Skeletal muscle tissue (tissue), 5 donors: ENCODE results near the gene SPG7. TPM values are rescaled to one million over a fixed set of nuclear protein-coding genes. Genes with fewer than 3 reads are reported as not detected.

ENCODE experiments used
- H3K27ac ChIP-seq: one replicate; pipeline ENCODE4 v1.7.0; 2013; ENCODE audit warnings: mild to moderate bottlenecking, low read depth, low read length, inconsistent platforms
- H3K27me3 ChIP-seq, 3 donors: one replicate each; pipeline ENCODE4 v1.7.0; 2013; ENCODE audit warnings: low read length in 3 of 3; ENCODE audit not compliant: control insufficient read depth in 3 of 3, insufficient read depth in 3 of 3
- H3K36me3 ChIP-seq, 3 donors: one replicate each; pipeline ENCODE4 v1.7.0; 2013; ENCODE audit warnings: low read length in 3 of 3; ENCODE audit not compliant: control insufficient read depth in 3 of 3, insufficient read depth in 3 of 3
- H3K4me1 ChIP-seq, 3 donors: one replicate each; pipeline ENCODE4 v1.7.0; 2013; ENCODE audit warnings: low read length in 3 of 3, mild to moderate bottlenecking in 3 of 3; ENCODE audit not compliant: control insufficient read depth in 3 of 3, insufficient read depth in 3 of 3
- H3K4me3 ChIP-seq, 3 donors: one replicate each; pipeline ENCODE4 v1.7.0; 2013; ENCODE audit warnings: low read length in 3 of 3
- H3K9ac ChIP-seq, 3 donors: one replicate each; pipeline ENCODE4 v1.7.0; 2013; ENCODE audit warnings: low read length in 3 of 3, mild to moderate bottlenecking in 3 of 3, moderate library complexity in 2 of 3, low read depth in 1 of 3
- H3K9me3 ChIP-seq, 3 donors: one replicate each; pipeline ENCODE4 v1.7.0; 2013; ENCODE audit warnings: low read length in 3 of 3; ENCODE audit not compliant: control insufficient read depth in 3 of 3
- small RNA-seq: library from RNA; depleted of rRNA; stranded (forward); fragments of <200 nt; gene quantifications from one replicate; pipeline ENCODE3, GENCODE V24; 2014
- total RNA-seq: library from RNA; depleted of rRNA; stranded (reverse); fragments of >200 nt; gene quantifications from one replicate; pipeline ENCODE4 v1.2.3, GENCODE V29; 2014
- donor health status: Osteomylitis.

Gene SPG7
- total RNA-seq, 1 donor from 2014 or later, result 83.0 TPM

- Histone ChIP-seq H3K4me3 (no peak overlapping the region), H3K27ac (no peak overlapping the region), H3K36me3 (no peaks in the 10 kb centered on the region), H3K9me3 (no peaks in the 10 kb centered on the region), H3K4me1 (peaks cover 0 to 7% (median 3%) of the 10 kb centered on the region in 3 donors), H3K9ac (no peak overlapping the region), H3K27me3 (peaks cover 21 to 36% (median 27%) of the 10 kb centered on the region in 3 donors)
Measured at GRCh38 chr16:89602273-89602951, 94.2 kb downstream of the SPG7 start.

GRCh38 chr16:89602952-89603590, 94.9 kb downstream of the SPG7 start:
- no peak overlapping the region for H3K27ac ChIP-seq
- H3K9me3 ChIP-seq, result no peaks in the 10 kb centered on the region
- peaks cover 21 to 36% (median 28%) of the 10 kb centered on the region in 3 donors for H3K27me3 ChIP-seq
- H3K36me3 ChIP-seq, result no peaks in the 10 kb centered on the region
- H3K4me3 ChIP-seq, result no peak overlapping the region
- H3K4me1 ChIP-seq, result peaks cover 0 to 7% (median 3%) of the 10 kb centered on the region in 3 donors
- no peak overlapping the region for H3K9ac ChIP-seq

- no peak overlapping the region for H3K27ac ChIP-seq
- peaks cover 0 to 7% (median 3%) of the 10 kb centered on the region in 3 donors for H3K4me1 ChIP-seq
- no peaks in the 10 kb centered on the region for H3K9me3 ChIP-seq
- H3K9ac ChIP-seq, result no peak overlapping the region
- H3K4me3 ChIP-seq, result no peak overlapping the region
- H3K27me3 ChIP-seq, result peaks cover 17 to 35% (median 33%) of the 10 kb centered on the region in 3 donors
- no peaks in the 10 kb centered on the region for H3K36me3 ChIP-seq
Measured at GRCh38 chr16:89604764-89605163, 96.6 kb downstream of the SPG7 start.

GRCh38 chr16:89605186-89605970, 97.2 kb downstream of the SPG7 start:
- Histone ChIP-seq H3K27me3 (peaks cover 14 to 34% (median 33%) of the 10 kb centered on the region in 3 donors), H3K27ac (no peak overlapping the region), H3K36me3 (no peaks in the 10 kb centered on the region), H3K9ac (no peak overlapping the region), H3K9me3 (no peaks in the 10 kb centered on the region), H3K4me3 (no peak overlapping the region), H3K4me1 (peaks cover 0 to 7% (median 3%) of the 10 kb centered on the region in 3 donors)

- H3K4me3 ChIP-seq, result no peak overlapping the region
- no peak overlapping the region for H3K27ac ChIP-seq
- no peak overlapping the region for H3K9ac ChIP-seq
- peaks cover 12 to 37% (median 33%) of the 10 kb centered on the region in 3 donors for H3K27me3 ChIP-seq
- H3K36me3 ChIP-seq, result no peaks in the 10 kb centered on the region
- no peaks in the 10 kb centered on the region for H3K9me3 ChIP-seq
- peaks cover 0 to 7% (median 3%) of the 10 kb centered on the region in 3 donors for H3K4me1 ChIP-seq
Measured at GRCh38 chr16:89606006-89606405, 97.8 kb downstream of the SPG7 start.

Small RNA genes within 50 kb of the gene (small RNA-seq; reads per million reads assigned to genes)
- gene SNORD68, result not detected

Other genes with a start within 250 kb of the SPG7 start
- 21.4 TPM for gene ANKRD11, start 17.8 kb upstream of the SPG7 start, total RNA-seq
- gene RPL13, start 52.3 kb downstream of the SPG7 start, total RNA-seq, result 2,337 TPM
- not detected for gene CPNE7, start 67.4 kb downstream of the SPG7 start, total RNA-seq
- not detected for gene DPEP1, start 105.2 kb downstream of the SPG7 start, total RNA-seq
- 40.2 TPM for gene CHMP1A, start 149.3 kb downstream of the SPG7 start, total RNA-seq
- 2.1 TPM for gene SPATA33, start 149.4 kb downstream of the SPG7 start, total RNA-seq
- gene CDK10, start 178.3 kb downstream of the SPG7 start, total RNA-seq, result 17.7 TPM
- gene SPATA2L, start 193.3 kb downstream of the SPG7 start, total RNA-seq, result 6.8 TPM
- gene VPS9D1, start 212.5 kb downstream of the SPG7 start, total RNA-seq, result 3.1 TPM
- gene ZNF276, start 213.1 kb downstream of the SPG7 start, total RNA-seq, result 15.1 TPM